Fibroblast of mammary gland (primary cell): ENCODE measurements around the gene NKAPL.

ENCODE experiments used
- DNase-seq: peaks from one replicate; pipeline ENCODE4 v3.0.0-alpha.2; 2010; ENCODE audit warnings: low read depth
- H3K4me3 ChIP-seq: 2 replicates; pipeline ENCODE4 v1.5.1; 2011; ENCODE audit warnings: low read depth, mild to moderate bottlenecking, low read length, moderate library complexity; ENCODE audit not compliant: control insufficient read depth
- TF ChIP-seq, protein P1 (sequence below): conservative IDR thresholded peaks from 2 replicates; pipeline ENCODE4 v1.5.1; 2011; ENCODE audit warnings: low read depth, low read length, inconsistent platforms; ENCODE audit not compliant: control insufficient read depth, insufficient read depth

The NKAPL gene

DNA sequence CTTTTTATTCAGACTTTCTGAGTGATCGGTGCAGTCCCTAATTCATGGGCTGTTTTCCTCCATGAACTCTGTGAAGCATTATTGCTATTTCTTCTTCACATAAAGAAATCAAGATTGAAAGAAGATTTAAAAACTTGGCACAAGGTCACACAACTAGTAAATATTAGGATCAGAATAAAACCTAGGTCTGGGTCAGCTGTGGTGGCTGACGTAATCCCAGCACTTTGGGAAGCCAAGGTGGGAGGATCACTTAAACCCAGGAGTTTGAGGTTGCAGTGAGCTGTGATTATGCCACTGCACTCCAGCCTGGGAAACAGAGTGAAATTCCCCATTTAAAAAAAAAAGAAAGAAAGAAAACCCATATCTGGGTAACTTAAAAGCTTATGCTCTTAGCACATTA lies 32.6 kb upstream of the NKAPL start:
- no peak for DNase-seq
- no peak overlapping the region for H3K4me3 ChIP-seq
- TF ChIP-seq, protein P1, sequence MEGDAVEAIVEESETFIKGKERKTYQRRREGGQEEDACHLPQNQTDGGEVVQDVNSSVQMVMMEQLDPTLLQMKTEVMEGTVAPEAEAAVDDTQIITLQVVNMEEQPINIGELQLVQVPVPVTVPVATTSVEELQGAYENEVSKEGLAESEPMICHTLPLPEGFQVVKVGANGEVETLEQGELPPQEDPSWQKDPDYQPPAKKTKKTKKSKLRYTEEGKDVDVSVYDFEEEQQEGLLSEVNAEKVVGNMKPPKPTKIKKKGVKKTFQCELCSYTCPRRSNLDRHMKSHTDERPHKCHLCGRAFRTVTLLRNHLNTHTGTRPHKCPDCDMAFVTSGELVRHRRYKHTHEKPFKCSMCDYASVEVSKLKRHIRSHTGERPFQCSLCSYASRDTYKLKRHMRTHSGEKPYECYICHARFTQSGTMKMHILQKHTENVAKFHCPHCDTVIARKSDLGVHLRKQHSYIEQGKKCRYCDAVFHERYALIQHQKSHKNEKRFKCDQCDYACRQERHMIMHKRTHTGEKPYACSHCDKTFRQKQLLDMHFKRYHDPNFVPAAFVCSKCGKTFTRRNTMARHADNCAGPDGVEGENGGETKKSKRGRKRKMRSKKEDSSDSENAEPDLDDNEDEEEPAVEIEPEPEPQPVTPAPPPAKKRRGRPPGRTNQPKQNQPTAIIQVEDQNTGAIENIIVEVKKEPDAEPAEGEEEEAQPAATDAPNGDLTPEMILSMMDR: no peak

DNA sequence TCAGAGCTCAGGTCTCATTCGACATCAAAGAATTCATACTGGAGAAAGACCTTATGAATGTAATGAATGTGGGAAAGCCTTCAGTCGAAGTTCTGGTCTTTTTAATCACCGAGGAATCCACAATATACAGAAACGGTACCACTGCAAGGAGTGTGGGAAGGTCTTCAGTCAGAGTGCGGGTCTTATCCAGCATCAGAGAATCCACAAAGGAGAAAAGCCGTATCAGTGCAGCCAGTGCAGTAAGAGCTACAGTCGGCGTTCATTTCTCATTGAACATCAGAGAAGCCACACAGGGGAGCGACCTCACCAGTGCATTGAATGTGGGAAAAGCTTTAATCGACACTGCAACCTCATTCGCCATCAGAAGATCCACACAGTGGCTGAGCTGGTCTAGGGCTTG lies 26.3 kb upstream of the NKAPL start:
- no peak overlapping the region for H3K4me3 ChIP-seq
- TF ChIP-seq, protein P1: no peak
- no peak for DNase-seq

DNA sequence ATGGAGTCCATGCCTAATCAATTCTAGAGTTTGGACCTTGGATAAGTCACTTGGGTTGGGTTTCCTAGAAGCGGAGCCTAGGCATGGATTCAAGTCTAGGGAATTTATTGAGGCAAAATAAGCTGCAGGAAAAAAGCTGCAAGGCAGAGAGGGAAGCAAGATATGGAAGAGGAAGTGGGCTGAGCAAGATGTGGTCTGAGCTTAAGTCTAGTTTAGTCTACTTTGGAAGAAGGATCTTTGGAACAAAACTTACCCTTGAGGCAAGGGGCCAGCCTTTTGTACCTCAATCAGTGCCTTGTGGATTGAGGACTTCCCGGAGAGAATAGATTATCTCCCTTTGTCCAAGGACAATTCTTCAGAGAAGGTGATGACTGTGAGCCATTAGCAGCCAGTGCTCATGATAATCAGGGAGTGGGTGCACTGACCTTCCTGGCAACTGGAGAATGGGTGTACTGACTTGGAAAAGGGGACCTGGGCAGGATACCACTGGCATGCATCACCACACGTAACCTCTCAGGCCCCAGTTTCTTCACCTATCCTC lies 23.1 kb upstream of the NKAPL start:
- H3K4me3 ChIP-seq: no peak overlapping the region
- TF ChIP-seq, protein P1: no peak
- no peak for DNase-seq

DNA sequence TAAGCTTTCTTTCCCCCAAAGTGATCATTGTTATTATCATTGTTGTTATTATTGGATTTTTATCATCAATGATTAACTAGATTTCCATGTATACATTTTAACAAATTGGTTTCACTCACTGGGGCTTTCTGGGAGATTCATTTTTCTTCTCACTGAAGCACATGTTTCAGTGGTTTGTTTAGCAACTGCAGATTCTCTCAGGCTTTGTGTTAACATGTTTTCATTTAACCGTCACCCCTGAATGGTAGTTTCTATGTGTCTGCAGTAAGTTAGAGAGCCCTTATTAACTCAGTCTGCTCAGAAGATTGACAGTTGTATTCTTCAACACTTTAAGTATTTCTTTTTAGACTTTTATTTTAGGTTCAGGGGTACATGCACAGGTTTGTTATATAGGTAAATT lies 19.5 kb upstream of the NKAPL start:
- TF ChIP-seq, protein P1: no peak
- DNase-seq: no peak
- no peak overlapping the region for H3K4me3 ChIP-seq

DNA sequence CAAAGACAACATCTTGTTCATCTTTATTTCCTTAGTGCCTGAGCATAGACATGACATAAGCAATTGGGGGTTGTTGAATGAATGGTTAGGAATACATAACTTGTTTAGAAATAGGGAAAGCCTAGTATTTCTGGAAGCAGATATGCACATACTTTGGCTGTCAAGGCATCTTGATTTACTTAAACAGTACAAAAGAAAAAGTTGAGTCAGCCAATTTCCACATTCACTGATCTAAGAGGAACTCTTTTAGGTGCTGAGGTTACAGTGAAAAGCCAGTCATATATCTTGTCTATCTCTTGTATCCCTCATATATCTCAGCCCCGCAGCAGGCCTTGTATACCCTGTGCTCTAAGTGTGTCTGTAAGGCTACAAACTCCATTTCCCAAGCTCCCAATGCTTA lies 18.6 kb upstream of the NKAPL start:
- no peak for DNase-seq
- TF ChIP-seq, protein P1: no peak
- H3K4me3 ChIP-seq: no peak overlapping the region

DNA sequence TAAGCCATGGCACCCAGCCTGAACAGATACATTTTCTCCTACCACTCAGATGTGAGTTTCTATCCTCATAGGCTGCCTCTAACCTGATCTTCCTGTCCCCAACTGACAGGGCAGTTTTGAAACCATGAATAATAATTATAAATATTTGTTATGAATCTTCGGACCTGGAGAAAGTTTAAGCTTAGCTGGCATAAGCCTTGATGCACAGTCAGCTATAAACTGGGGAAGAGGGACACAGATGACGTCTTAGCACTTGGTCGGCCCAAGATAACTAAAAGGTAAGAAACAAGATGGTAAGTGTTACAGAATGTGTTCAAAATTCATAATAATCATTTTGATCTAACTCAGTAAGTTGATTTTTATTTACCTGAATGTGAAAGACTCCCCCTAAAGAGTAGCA lies 15.2 kb upstream of the NKAPL start:
- TF ChIP-seq, protein P1: no peak
- no peak overlapping the region for H3K4me3 ChIP-seq
- no peak for DNase-seq
